Stimulated activated effector memory CD8-positive, alpha-beta T cell treated with anti-CD3 and anti-CD28 coated beads, Interleukin-12 subunit alpha, Interleukin-12 subunit beta, amount 100 ng/mL, for 72 hours (primary cell): Measurements from ENCODE around the gene JAM2.

Source experiments
- ATAC-seq: fragments of 150-1000 bp; cut with Tn5 transposase; 2 replicates; pipeline ENCODE4 v1.10.0; 2021
- DNase-seq, 2 donors: peaks; one replicate each; pipeline ENCODE4 v3.0.0; 2021 to 2022; ENCODE audit warnings: low spot score in 2 of 2
- H3K27ac Mint-ChIP-seq: one replicate; pipeline ENCODE4 v1.8.0; 2022; ENCODE audit warnings: mild to moderate bottlenecking, mixed read lengths
- H3K36me3 Mint-ChIP-seq: one replicate; pipeline ENCODE4 v1.8.0; 2022; ENCODE audit warnings: mild to moderate bottlenecking, mixed read lengths
- H3K4me1 Mint-ChIP-seq: one replicate; pipeline ENCODE4 v1.8.0; 2022; ENCODE audit warnings: mixed read lengths
- H3K4me3 Mint-ChIP-seq: one replicate; pipeline ENCODE4 v1.8.0; 2022; ENCODE audit warnings: mild to moderate bottlenecking, mixed read lengths
- H3K9me3 Mint-ChIP-seq: one replicate; pipeline ENCODE4 v1.8.0; 2022; ENCODE audit warnings: mixed read lengths

Gene JAM2

DNA sequence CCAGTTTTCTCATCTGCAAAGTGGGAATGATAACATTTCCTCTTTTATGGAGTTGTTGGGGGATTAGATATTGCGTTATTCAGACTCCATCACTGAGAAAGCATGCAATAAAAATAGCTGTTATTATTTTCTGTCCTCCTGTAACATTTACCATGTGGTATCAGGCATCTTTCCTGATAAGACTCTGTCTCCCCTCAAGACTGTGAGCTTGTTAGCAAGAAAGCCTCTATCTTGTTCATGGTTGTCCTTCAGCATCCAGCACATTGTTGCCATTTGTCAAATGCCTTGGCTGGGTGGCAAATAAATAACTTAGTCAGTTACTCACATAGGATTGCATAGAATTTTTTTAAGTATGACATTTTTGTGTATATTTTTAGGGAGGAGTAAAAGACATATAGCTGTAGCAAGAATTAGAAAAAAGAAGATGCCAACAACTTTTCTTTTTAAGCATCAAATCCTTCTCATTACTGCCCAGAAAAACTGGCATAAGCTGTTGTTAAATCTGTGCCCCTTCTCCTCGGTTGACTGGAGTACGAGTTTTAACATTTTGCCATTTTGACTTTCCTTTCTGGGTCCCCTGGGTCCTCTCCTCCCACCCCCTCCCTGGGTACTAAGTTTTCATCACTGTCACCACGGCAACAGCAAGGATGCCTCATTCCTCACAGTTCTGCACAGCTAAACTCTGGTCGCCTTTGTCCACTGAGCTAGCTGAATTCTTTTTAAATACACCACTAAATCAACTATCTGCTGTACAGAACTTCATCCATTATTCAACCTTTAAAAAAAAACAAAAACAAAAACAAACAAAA, 1.0 kb upstream of the JAM2 start:
- Mint-ChIP-seq H3K4me3 (peak overlapping the region; percentile 67), H3K9me3 (peaks cover 5% of the 10 kb centered on the region), H3K27ac (no peak overlapping the region), H3K36me3 (no peaks in the 10 kb centered on the region), H3K4me1 (peaks cover 38% of the 10 kb centered on the region)
- ATAC-seq, result no peak
- DNase-seq, result no peak

DNA sequence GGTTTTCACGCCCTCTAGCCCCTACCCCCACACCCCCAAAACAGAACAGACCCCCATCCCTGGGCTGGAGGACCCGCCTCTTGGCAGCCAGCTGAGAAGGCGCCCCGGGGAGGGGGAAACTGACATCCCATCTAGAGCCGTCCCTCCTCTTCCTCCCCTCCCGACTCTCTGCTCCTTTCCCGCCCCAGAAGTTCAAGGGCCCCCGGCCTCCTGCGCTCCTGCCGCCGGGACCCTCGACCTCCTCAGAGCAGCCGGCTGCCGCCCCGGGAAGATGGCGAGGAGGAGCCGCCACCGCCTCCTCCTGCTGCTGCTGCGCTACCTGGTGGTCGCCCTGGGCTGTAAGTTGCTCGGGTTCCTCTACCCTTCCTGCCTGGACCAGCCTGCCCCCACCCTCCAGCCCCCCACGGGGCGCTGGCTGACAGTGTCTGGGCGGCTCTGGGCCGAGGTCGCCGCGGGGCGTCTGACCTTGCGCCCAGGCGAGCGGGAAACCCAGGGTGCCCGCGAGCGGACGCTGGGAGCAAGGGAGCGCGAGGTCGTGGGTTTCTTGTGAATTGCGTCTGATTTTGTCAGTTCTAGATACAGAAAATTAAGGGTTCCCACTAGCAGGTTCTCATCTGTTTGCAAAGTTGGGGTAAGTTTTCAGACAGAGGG, 618 bp downstream of the JAM2 start:
- peak overlapping the region; percentile 67 for H3K4me3 Mint-ChIP-seq
- H3K9me3 Mint-ChIP-seq, result peaks cover 5% of the 10 kb centered on the region
- ATAC-seq (peak; percentile 81), DNase-seq (peak; percentile 22 to 74)
- no peaks in the 10 kb centered on the region for H3K36me3 Mint-ChIP-seq
- peak overlapping the region; percentile 30 for H3K27ac Mint-ChIP-seq
- peaks cover 38% of the 10 kb centered on the region for H3K4me1 Mint-ChIP-seq

DNA sequence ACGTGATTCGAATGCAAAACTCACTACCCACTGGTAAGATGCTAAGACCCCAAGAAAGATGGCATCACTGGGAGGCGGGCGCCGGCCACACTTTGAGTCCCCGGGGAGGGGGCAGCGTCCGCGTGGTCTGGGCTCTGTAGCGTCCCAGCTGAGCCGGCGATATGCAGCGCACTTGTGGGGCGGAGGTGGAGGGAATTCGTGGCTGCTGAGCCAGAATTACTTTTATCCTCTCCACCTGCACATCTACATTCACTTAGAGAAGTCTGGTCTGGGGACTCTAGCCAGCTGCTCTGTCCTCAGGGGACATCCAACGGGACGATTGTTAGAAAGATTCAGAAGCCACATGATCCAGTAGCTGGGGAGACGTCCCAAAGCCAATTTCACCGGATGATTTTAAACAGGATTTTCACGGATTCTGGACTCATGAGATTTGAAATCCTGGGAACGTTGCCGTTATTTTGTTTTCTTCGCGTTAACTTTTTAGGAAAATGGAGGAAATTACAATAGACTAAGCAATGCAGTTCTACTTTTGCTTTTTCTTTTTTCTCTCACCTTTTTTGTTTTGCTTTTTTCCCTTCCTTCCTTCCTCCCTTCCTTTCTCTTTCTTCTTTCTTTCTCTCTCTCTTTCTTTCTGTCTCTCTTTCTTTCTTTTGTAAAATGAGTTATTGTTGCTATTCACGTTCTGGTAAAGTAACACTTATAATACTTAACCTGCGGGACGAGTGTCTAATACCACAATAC, 1.3 kb downstream of the JAM2 start:
- Mint-ChIP-seq H3K9me3 (peaks cover 5% of the 10 kb centered on the region), H3K4me3 (peak overlapping the region; percentile 67), H3K36me3 (no peaks in the 10 kb centered on the region), H3K4me1 (peaks cover 35% of the 10 kb centered on the region), H3K27ac (peak overlapping the region; percentile 30)
- DNase-seq (no peak), ATAC-seq (peak; percentile 49)

DNA sequence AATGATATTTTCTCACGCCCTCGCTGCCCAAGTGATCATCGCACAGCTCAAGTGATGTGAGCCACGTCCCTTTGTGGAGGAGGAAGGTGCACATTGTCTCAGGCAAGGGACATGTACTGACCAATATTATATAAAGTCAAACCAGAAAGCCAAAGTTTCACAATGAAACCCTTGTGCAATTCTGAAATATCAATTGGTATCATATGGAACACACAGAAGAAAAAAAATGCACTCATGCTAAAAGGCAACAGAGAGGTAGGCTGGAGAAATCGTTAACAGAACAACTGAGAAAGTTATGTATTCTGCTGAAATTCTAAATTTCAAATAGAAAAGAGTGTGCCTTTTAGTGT, 1.9 kb downstream of the JAM2 start:
- ATAC-seq (no peak), DNase-seq (no peak)
- Mint-ChIP-seq H3K27ac (no peak overlapping the region), H3K4me3 (peak overlapping the region; percentile 67), H3K36me3 (no peaks in the 10 kb centered on the region), H3K4me1 (peaks cover 30% of the 10 kb centered on the region), H3K9me3 (peaks cover 5% of the 10 kb centered on the region)

DNA sequence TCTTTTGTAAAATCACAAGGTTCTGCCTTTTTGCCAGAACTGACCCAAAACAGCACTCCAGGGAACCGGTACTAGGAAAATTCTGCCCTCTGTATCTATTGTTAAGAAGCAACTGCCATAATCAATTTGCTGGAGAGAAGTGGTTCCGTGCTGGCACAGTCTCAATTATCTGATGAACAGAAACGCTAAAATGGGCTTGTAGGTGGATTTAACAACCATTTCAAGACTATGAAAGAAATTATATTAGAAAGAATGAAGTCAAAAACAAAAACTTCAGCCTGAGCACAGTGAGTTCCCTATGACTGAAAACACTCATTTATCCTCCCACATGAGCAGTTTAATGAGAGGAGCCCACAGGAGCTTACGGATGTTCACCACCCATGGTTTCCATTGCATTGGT, 4.4 kb downstream of the JAM2 start:
- Mint-ChIP-seq H3K27ac (no peak overlapping the region), H3K4me1 (peaks cover 16% of the 10 kb centered on the region), H3K36me3 (no peaks in the 10 kb centered on the region), H3K4me3 (no peak overlapping the region), H3K9me3 (no peaks in the 10 kb centered on the region)
- DNase-seq, result no peak
- ATAC-seq, result no peak

DNA sequence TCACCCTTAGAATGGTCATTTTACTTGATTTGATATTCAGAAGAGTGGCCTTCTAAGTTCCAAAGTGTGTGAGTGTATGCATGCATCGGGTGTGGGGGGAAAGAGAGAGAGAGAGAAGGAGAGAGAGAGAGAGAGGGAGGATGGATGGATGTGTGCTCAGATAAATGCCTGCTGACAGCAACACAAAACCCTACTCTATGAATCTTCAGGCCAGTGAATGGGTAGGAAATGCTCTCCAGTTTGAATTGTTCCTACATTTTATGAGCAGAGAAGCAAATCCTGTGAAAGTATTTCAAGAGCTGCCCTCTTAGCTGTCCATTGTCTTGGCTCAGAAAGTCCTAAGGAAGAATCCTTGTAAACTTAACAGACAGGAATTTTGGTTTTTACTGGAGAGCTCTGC, 7.4 kb downstream of the JAM2 start:
- no peaks in the 10 kb centered on the region for H3K9me3 Mint-ChIP-seq
- ATAC-seq (no peak), DNase-seq (no peak)
- no peaks in the 10 kb centered on the region for H3K4me1 Mint-ChIP-seq
- H3K27ac Mint-ChIP-seq, result no peak overlapping the region
- no peak overlapping the region for H3K4me3 Mint-ChIP-seq
- no peaks in the 10 kb centered on the region for H3K36me3 Mint-ChIP-seq

DNA sequence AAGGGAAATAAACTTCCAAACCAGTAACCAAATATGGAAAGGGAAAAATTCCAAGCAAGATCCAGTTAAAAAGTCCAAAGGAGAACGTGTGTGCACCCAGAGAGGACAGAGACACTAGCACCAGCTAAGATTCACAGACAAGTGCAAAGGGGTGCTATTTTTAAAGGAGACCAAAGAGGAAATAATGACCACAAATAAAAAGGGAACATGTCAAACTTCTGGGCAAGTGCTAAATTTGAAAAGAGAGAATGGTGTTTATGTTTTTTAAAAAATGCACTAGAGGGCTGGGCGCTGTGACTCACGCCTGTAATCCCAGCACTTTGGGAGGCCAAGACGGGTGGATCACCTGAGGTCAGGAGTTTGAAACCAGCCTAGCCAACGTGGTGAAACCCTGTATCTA, 8.6 kb downstream of the JAM2 start:
- DNase-seq, result no peak

DNA sequence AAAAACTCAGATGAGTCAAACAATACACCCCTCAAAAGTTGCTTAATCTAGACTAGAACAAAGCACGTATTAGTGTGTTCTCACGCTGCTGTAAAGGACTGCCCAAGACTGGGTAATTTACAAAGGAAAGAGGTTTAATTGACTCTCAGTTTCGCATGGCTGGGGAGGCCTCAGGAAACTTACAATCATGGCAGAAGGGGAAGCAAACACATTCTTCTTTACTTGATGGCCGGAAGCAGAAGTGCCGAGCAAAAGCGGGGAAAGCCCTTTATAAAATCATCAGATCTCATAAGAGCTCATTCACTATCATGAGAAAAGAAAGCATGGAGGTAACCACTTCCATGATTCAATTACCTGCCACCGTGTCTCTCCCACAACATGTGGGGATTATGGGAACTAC, 10.1 kb downstream of the JAM2 start:
- Mint-ChIP-seq H3K27ac (no peak overlapping the region), H3K4me1 (no peaks in the 10 kb centered on the region), H3K4me3 (no peak overlapping the region), H3K9me3 (no peaks in the 10 kb centered on the region), H3K36me3 (no peaks in the 10 kb centered on the region)
- DNase-seq (no peak), ATAC-seq (no peak)

More for the DNA sequence above, 8.6 kb downstream of the JAM2 start:
- no peaks in the 10 kb centered on the region for H3K36me3 Mint-ChIP-seq
- no peaks in the 10 kb centered on the region for H3K4me1 Mint-ChIP-seq
- H3K9me3 Mint-ChIP-seq, result no peaks in the 10 kb centered on the region
- no peak overlapping the region for H3K27ac Mint-ChIP-seq
- no peak for ATAC-seq
- no peak overlapping the region for H3K4me3 Mint-ChIP-seq

DNA sequence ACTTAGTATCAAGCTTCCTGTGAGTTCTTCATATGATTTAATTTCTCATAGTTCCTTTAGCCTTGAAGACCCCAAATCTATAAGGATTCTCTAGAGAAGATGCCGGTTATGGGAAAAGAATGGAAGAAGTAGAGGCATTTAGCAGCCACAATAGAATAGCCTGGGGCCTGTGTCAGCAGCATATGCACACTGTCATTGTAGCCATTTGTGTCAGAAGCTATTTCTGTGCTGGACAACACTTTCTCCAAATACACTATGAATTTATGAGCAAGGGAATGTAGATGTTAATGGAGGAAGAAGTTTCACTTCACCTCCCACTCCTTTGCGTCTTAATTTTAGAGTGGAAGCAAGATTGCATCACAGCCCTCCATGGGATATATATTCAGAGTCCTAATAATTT, 17.4 kb downstream of the JAM2 start:
- Mint-ChIP-seq H3K9me3 (no peaks in the 10 kb centered on the region), H3K4me1 (no peaks in the 10 kb centered on the region), H3K4me3 (no peak overlapping the region), H3K36me3 (no peaks in the 10 kb centered on the region), H3K27ac (no peak overlapping the region)
- DNase-seq, result no peak
- no peak for ATAC-seq

DNA sequence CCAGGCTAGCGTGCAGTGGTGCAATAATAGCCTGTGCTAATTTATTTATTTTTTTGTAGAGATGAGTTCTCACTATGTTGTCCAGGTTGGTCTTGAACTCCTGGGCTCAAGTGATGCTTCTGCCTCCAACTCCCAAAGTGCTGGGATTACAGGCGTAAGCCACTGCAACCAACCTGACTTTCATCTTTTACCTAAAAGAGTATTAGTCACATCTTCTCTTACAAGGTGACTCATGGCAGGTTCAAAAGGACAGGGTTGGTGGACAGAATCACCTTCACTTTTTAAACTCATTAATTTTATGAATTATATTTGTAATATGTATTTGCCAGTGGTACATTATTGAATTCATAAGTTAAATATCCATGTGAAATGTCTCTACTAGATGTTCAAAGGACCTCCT, 18.1 kb downstream of the JAM2 start:
- no peak overlapping the region for H3K4me3 Mint-ChIP-seq
- no peaks in the 10 kb centered on the region for H3K4me1 Mint-ChIP-seq
- H3K9me3 Mint-ChIP-seq, result no peaks in the 10 kb centered on the region
- ATAC-seq, result no peak
- DNase-seq, result no peak
- no peak overlapping the region for H3K27ac Mint-ChIP-seq
- no peaks in the 10 kb centered on the region for H3K36me3 Mint-ChIP-seq

DNA sequence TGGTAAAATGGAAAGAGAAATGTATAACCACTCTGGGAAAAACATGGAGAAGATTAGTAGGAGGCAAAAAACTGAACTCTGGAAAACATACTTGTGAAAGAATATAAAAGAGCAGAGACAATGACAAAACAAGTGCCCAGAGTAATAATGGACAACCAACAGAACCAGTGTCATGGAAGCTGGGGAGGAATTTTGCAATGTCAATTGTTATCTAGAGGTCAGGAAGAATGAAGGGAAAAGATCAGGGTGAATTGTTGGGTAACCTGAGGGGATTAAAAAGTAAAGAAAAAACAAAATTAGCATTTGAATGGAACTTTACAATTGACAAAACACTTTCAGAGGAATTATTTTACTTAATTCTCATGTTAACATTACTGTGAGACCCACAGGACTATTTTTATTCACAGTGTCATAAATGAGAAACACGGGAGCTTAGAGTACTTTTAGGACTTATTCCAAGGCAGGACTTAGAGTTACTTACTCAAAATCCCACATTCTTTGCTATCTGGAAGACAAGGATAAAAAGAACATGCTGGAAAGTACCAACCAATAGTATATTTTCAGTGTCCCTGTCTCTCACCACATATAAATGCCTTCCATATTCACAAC, 19.5 kb downstream of the JAM2 start:
- Mint-ChIP-seq H3K4me3 (no peak overlapping the region), H3K4me1 (no peaks in the 10 kb centered on the region), H3K27ac (no peak overlapping the region), H3K36me3 (no peaks in the 10 kb centered on the region), H3K9me3 (no peaks in the 10 kb centered on the region)
- ATAC-seq, result no peak
- DNase-seq, result no peak

DNA sequence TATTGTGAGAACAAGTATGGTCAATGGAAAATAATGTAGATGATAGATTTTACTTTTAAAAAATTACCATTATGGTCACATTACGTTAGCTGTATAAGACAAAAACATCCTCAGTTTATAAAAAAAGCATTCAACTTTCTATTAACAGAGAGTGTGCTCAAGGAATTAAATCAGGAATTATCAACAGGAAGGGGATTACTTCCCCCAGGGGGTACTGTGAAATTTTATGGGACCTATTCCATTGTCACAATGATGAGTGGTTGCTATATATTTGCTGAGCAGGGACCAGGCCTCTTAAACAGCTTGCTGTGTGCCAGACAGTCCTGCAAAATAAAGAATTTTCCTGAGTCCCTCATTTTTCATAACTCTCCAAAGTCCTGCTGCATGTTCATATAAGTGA, 21.2 kb downstream of the JAM2 start:
- no peak for ATAC-seq
- Mint-ChIP-seq H3K4me3 (no peak overlapping the region), H3K36me3 (no peaks in the 10 kb centered on the region), H3K4me1 (no peaks in the 10 kb centered on the region), H3K27ac (no peak overlapping the region), H3K9me3 (no peaks in the 10 kb centered on the region)
- DNase-seq, result no peak

DNA sequence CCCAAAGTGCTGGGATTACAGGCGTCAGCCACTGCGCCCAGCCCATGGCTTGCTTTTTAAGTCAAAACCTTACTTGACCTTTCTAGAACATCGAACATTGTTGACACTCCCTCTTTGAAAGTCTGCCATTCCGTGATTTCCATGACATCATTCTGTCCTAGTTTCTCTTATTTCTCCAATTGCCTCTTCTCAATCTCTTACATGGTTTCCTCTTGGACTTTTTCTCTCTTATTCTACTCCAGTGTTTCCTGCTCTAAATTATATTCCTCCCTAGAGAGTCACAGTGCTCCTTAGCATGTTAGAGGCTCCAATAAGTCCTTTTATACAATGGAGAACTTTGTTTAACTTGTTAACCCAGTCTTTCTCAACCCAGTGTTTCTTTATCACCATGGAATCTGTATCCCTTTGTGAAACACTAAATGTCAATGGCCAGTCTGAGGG, 25.5 kb downstream of the JAM2 start:
- no peaks in the 10 kb centered on the region for H3K4me1 Mint-ChIP-seq
- no peaks in the 10 kb centered on the region for H3K9me3 Mint-ChIP-seq
- no peaks in the 10 kb centered on the region for H3K36me3 Mint-ChIP-seq
- H3K27ac Mint-ChIP-seq, result no peak overlapping the region
- no peak for DNase-seq
- no peak for ATAC-seq
- H3K4me3 Mint-ChIP-seq, result no peak overlapping the region

DNA sequence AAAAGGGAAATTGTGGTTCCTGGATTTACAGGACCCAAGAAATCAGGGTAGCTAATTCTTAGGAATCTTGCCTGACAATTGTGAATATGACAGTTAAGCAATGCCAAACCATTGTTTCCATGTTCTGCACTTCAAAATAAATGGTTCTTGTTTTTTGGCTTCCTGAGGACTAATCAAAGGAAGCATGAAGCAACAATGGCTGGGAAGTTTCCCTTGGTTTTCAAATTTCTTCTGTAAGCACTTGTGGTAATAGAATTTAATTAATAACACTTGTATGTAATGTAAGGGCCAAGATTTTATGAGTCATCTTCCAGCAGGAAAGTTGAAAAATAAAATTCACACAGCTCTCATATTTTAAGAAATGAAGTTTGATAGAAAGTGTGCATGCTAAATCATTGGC, 31.7 kb downstream of the JAM2 start:
- H3K4me1 Mint-ChIP-seq, result no peaks in the 10 kb centered on the region
- no peak overlapping the region for H3K27ac Mint-ChIP-seq
- no peaks in the 10 kb centered on the region for H3K9me3 Mint-ChIP-seq
- no peak for DNase-seq
- ATAC-seq, result no peak
- no peaks in the 10 kb centered on the region for H3K36me3 Mint-ChIP-seq
- H3K4me3 Mint-ChIP-seq, result no peak overlapping the region

DNA sequence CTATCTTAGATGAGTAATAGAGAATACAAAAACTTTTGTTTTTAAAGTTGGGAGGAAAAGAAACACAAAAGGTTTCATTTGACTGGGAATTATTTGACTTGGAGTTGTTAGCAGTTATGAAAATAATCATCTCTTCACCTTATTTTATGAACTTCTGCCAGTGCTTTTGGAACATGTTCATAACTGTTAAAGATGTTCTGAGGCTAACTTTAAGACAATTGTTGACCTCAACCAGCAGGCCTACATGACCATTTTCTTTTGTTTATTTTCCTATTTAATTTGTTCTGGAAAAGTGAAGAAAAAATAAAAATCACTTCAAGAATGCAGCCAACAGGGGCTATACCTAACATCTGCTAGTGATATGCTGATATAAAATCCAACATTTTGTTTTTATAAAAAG, 37.4 kb downstream of the JAM2 start:
- Mint-ChIP-seq H3K27ac (no peak overlapping the region), H3K36me3 (no peaks in the 10 kb centered on the region), H3K9me3 (no peaks in the 10 kb centered on the region), H3K4me3 (no peak overlapping the region), H3K4me1 (no peaks in the 10 kb centered on the region)
- ATAC-seq (no peak), DNase-seq (no peak)
